Liver (tissue), 9 donors: Measurements from ENCODE around the gene PDE4B. TPM values are rescaled to one million over a fixed set of nuclear protein-coding genes. Genes with fewer than 3 reads are reported as not detected.

Source experiments
- DNase-seq: peaks from one replicate; pipeline ENCODE4 v3.0.0-alpha.2; 2017; ENCODE audit warnings: low spot score
- H3K27ac ChIP-seq, 2 donors: one replicate each; pipeline ENCODE4 v1.7.0; 2013; ENCODE audit warnings: inconsistent platforms in 2 of 2, low read length in 2 of 2, control low read depth in 1 of 2, low read depth in 1 of 2, mild to moderate bottlenecking in 1 of 2
- H3K27me3 ChIP-seq, 4 donors: one replicate each; pipeline versions ENCODE4 v1.6.1 to v1.7.0; 2013; ENCODE audit warnings: low read length in 3 of 4, inconsistent platforms in 1 of 4, mild to moderate bottlenecking in 1 of 4, moderate library complexity in 1 of 4; ENCODE audit not compliant: control insufficient read depth in 4 of 4, insufficient read depth in 4 of 4
- H3K36me3 ChIP-seq, 4 donors: one replicate each; pipeline versions ENCODE4 v1.6.1 to v1.7.0; 2013; ENCODE audit warnings: low read length in 3 of 4, mild to moderate bottlenecking in 3 of 4, low read depth in 1 of 4, moderate library complexity in 1 of 4; ENCODE audit not compliant: control insufficient read depth in 4 of 4, insufficient read depth in 3 of 4
- H3K4me1 ChIP-seq, 4 donors: one replicate each; pipeline versions ENCODE4 v1.6.1 to v1.7.0; 2013; ENCODE audit warnings: low read length in 3 of 4, mild to moderate bottlenecking in 3 of 4, moderate library complexity in 1 of 4; ENCODE audit not compliant: control insufficient read depth in 4 of 4, insufficient read depth in 4 of 4
- H3K4me3 ChIP-seq, 3 donors: one replicate each; pipeline versions ENCODE4 v1.6.1 to v1.7.0; 2013; ENCODE audit warnings: low read length in 3 of 3, control low read depth in 1 of 3, low read depth in 1 of 3, mild to moderate bottlenecking in 1 of 3
- H3K9ac ChIP-seq, 2 donors: one replicate each; pipeline ENCODE4 v1.7.0; 2013; ENCODE audit warnings: low read length in 2 of 2, mild to moderate bottlenecking in 2 of 2, moderate library complexity in 2 of 2, control low read depth in 1 of 2, low read depth in 1 of 2
- H3K9me3 ChIP-seq, 4 donors: one replicate each; pipeline versions ENCODE4 v1.6.1 to v1.7.0; 2013; ENCODE audit warnings: low read length in 3 of 4; ENCODE audit not compliant: control insufficient read depth in 4 of 4
- ATF3 ChIP-seq: IDR thresholded peaks from 2 replicates; pipeline ENCODE4 v1.6.1; 2016; ENCODE audit warnings: antibody characterized with exemption
- CTCF ChIP-seq: fragments of 150-350 bp; IDR thresholded peaks from 2 replicates; pipeline ENCODE4 v1.5.1; 2017; ENCODE audit warnings: improper control_type of control experiment, low read depth, low read length; ENCODE audit not compliant: missing input control
- EGR1 ChIP-seq, 2 donors: IDR thresholded peaks; 2 replicates each; pipeline ENCODE4 v1.6.1; 2016 to 2018; ENCODE audit warnings: antibody characterized with exemption in 2 of 2, low read depth in 2 of 2
- FOXA1 ChIP-seq: IDR thresholded peaks from 2 replicates; pipeline ENCODE4 v1.6.1; 2016; ENCODE audit warnings: antibody characterized with exemption
- FOXA2 ChIP-seq: IDR thresholded peaks from 2 replicates; pipeline ENCODE4 v1.6.1; 2016; ENCODE audit warnings: antibody characterized with exemption
- GABPA ChIP-seq, 2 donors: IDR thresholded peaks in 1 of 2; conservative IDR thresholded peaks in 1 of 2; 2 replicates each; pipeline ENCODE4 v1.6.1; 2016; ENCODE audit warnings: antibody characterized with exemption in 2 of 2, mild to moderate bottlenecking in 1 of 2, moderate library complexity in 1 of 2
- HNF4A ChIP-seq, 2 donors: conservative IDR thresholded peaks; 2 replicates each; pipeline ENCODE4 v1.6.1; 2016; ENCODE audit warnings: antibody characterized with exemption in 2 of 2, mild to moderate bottlenecking in 2 of 2
- HNF4G ChIP-seq: IDR thresholded peaks from 2 replicates; pipeline ENCODE4 v1.6.1; 2016; ENCODE audit warnings: antibody characterized with exemption
- JUND ChIP-seq, 2 donors: IDR thresholded peaks; 2 replicates each; pipeline ENCODE4 v1.6.1; 2016; ENCODE audit warnings: antibody characterized with exemption in 2 of 2
- MAX ChIP-seq: IDR thresholded peaks from 2 replicates; pipeline ENCODE4 v1.6.1; 2016; ENCODE audit warnings: antibody characterized with exemption
- NR2F2 ChIP-seq: IDR thresholded peaks from 2 replicates; pipeline ENCODE4 v1.6.1; 2016; ENCODE audit warnings: antibody characterized with exemption
- RAD21 ChIP-seq, 2 donors: IDR thresholded peaks; 2 replicates each; pipeline ENCODE4 v1.6.1; 2016; ENCODE audit warnings: antibody characterized with exemption in 2 of 2, mild to moderate bottlenecking in 2 of 2
- REST ChIP-seq: IDR thresholded peaks from 2 replicates; pipeline ENCODE4 v1.6.1; 2016; ENCODE audit warnings: antibody characterized with exemption, mild to moderate bottlenecking
- RXRA ChIP-seq, 2 donors: IDR thresholded peaks; 2 replicates each; pipeline ENCODE4 v1.6.1; 2017 to 2018; ENCODE audit warnings: antibody characterized with exemption in 2 of 2, mild to moderate bottlenecking in 1 of 2
- SP1 ChIP-seq: IDR thresholded peaks from 2 replicates; pipeline ENCODE4 v1.6.1; 2018; ENCODE audit warnings: antibody characterized with exemption, mild to moderate bottlenecking
- TAF1 ChIP-seq: conservative IDR thresholded peaks from 2 replicates; pipeline ENCODE4 v1.6.1; 2016; ENCODE audit warnings: antibody characterized with exemption, mild to moderate bottlenecking
- YY1 ChIP-seq: IDR thresholded peaks from 2 replicates; pipeline ENCODE4 v1.6.1; 2016; ENCODE audit warnings: antibody characterized with exemption, mild to moderate bottlenecking
- WGBS: extraction: QIAGEN DNeasy Blood & Tissue Kit; methylation state at CpG from one replicate; pipeline ENCODE4 v1.1.7; 2013; 5-methylcytosine and 5-hydroxymethylcytosine counted together
- polyA plus RNA-seq, 2 donors: library from polyadenylated mRNA; stranded (reverse) in 1 of 2; unstranded in 1 of 2; fragments of 200-250 nt in 1 of 2; fragments of >200 nt in 1 of 2; fragmentation: Nextera tagmentation in 1 of 2; extraction: Ambion mirVana in 1 of 2; gene quantifications; one replicate each; pipeline versions ENCODE4 v1.2.1 to v1.2.3, GENCODE V29; 2013 to 2015
- total RNA-seq, 2 donors: library from RNA; depleted of rRNA; stranded (reverse); fragments of >200 nt; gene quantifications; one replicate each; pipeline ENCODE4 v1.2.3, GENCODE V29; 2014
- TF ChIP-seq, protein P1 (sequence below): IDR thresholded peaks from 2 replicates; pipeline ENCODE4 v1.6.1; 2016; ENCODE audit warnings: antibody characterized with exemption
- donor health status: healthy.
- donor health status: healthy.
- donor health status: healthy.
- donor health status: healthy.
- donor health status: healthy.

PDE4B gene
- total and polyA plus RNA-seq, 4 donors, result 1.9 to 3.9 (median 2.7) TPM

- Histone ChIP-seq H3K9me3 (no peaks in the 10 kb centered on the region), H3K27me3 (peaks cover 0 to 8% (median 0%) of the 10 kb centered on the region in 4 donors), H3K27ac (no peak overlapping the region), H3K4me3 (no peak overlapping the region), H3K9ac (no peak overlapping the region), H3K36me3 (no peaks in the 10 kb centered on the region), H3K4me1 (no peaks in the 10 kb centered on the region)
- no peak for TF ChIP-seq EGR1 (IDR thresholded peaks at IDR 0.05; ENCODE audit: low read depth in 2 of 2)
- no peak for DNase-seq
Measured at GRCh38 chr1:66152034-66152433, 359.3 kb downstream of the PDE4B start.

GRCh38 chr1:66154394-66154793, 361.7 kb downstream of the PDE4B start:
- DNase-seq, result no peak
- 83% methylated on average over 3 of the region's 3 CpGs for WGBS
- Histone ChIP-seq H3K9me3 (no peaks in the 10 kb centered on the region), H3K36me3 (no peaks in the 10 kb centered on the region), H3K4me1 (no peaks in the 10 kb centered on the region), H3K9ac (no peak overlapping the region), H3K4me3 (no peak overlapping the region), H3K27ac (no peak overlapping the region), H3K27me3 (peaks cover 0 to 9% (median 0%) of the 10 kb centered on the region in 4 donors)
- TF ChIP-seq ATF3 (no peak), REST (no peak), MAX (no peak), EGR1 (IDR thresholded peaks at IDR 0.05; ENCODE audit: low read depth in 2 of 2) (no peak), GABPA (IDR thresholded peaks at IDR 0.05 in 1 of 2, conservative IDR thresholded peaks at IDR 0.05 in 1 of 2) (no peak), SP1 (no peak), TAF1 (no peak), NR2F2 (no peak), HNF4G (no peak), CTCF (no peak)

DNA sequence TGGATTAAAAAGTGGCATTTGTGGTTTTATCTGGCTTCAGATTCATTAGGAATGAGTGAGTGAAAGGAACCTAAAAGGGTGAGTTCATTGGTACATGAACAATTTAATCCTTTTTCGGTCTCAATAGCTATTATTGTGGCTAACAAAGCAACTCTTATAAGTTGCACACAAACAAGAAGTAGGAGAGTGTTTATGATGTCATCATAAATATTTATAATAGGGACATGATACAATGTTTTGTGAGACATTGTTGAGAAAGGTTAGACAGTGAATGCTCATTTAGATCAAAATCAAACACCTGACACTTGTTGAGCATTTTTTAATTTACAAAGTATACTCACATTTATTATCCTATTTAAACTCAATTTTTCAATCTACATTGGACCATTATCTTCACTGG, 363.4 kb downstream of the PDE4B start:
- H3K27me3 ChIP-seq, result peaks cover 0 to 9% (median 0%) of the 10 kb centered on the region in 4 donors
- TF ChIP-seq RAD21 (IDR thresholded peaks at IDR 0.05) (no peak), HNF4A (conservative IDR thresholded peaks at IDR 0.05) (no peak), TAF1 (no peak), CTCF (no peak), EGR1 (IDR thresholded peaks at IDR 0.05; ENCODE audit: low read depth in 2 of 2) (no peak), FOXA1 (no peak), NR2F2 (no peak), FOXA2 (no peak), ATF3 (no peak), SP1 (no peak), YY1 (no peak), RXRA (IDR thresholded peaks at IDR 0.05) (no peak), HNF4G (no peak), GABPA (IDR thresholded peaks at IDR 0.05 in 1 of 2, conservative IDR thresholded peaks at IDR 0.05 in 1 of 2) (no peak), JUND (IDR thresholded peaks at IDR 0.05) (no peak)
- TF ChIP-seq, protein P1, sequence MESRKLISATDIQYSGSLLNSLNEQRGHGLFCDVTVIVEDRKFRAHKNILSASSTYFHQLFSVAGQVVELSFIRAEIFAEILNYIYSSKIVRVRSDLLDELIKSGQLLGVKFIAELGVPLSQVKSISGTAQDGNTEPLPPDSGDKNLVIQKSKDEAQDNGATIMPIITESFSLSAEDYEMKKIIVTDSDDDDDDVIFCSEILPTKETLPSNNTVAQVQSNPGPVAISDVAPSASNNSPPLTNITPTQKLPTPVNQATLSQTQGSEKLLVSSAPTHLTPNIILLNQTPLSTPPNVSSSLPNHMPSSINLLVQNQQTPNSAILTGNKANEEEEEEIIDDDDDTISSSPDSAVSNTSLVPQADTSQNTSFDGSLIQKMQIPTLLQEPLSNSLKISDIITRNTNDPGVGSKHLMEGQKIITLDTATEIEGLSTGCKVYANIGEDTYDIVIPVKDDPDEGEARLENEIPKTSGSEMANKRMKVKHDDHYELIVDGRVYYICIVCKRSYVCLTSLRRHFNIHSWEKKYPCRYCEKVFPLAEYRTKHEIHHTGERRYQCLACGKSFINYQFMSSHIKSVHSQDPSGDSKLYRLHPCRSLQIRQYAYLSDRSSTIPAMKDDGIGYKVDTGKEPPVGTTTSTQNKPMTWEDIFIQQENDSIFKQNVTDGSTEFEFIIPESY, result no peak

More for the DNA sequence above, 363.4 kb downstream of the PDE4B start:
- H3K4me3 ChIP-seq, result no peak overlapping the region
- no peaks in the 10 kb centered on the region for H3K9me3 ChIP-seq
- no peak for DNase-seq
- 91% methylated on average over 1 of the region's 1 CpG for WGBS
- no peak overlapping the region for H3K9ac ChIP-seq
- no peaks in the 10 kb centered on the region for H3K4me1 ChIP-seq
- no peak overlapping the region for H3K27ac ChIP-seq
- no peaks in the 10 kb centered on the region for H3K36me3 ChIP-seq
